Uterus (tissue), 2 donors: ENCODE results near the gene POLR2B.

Experiments used
- POLR2A ChIP-seq, 2 donors: fragments of 450-650 bp; IDR thresholded peaks; one replicate each; pipeline ENCODE4 v1.6.1; 2016; ENCODE audit warnings: antibody characterized with exemption in 2 of 2, mild to moderate bottlenecking in 1 of 2, moderate library complexity in 1 of 2
- TF ChIP-seq, protein P1 (sequence below), 4 experiments: fragments of 200-600 bp in 2 of 4; fragments of 450-650 bp in 2 of 4; sonication (generic) in 2 of 4; IDR thresholded peaks; one replicate each; pipeline ENCODE4 v1.5.1; 2016 to 2019; ENCODE audit warnings: antibody characterized with exemption in 4 of 4, mild to moderate bottlenecking in 2 of 4, moderate library complexity in 1 of 4

DNA sequence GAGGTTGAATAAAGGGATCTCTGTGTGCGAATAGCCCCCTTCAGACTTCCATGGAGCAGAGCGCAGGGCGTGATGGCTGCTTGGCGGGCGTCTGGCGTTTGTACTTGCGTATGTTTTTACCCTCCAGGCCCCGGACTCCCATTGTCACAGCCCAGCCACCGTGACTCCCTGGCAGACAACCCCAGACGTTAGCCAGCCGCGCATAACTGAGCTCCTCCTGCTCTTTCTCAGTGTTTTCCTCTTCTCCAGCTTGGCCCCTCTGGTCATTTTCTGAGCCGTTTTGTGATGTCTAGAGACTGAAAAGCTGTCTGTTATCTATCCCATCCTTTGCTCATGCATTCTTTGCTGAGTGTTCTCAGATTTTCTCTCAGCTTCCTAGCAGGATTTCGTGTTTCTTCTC lies 77.2 kb downstream of the POLR2B start:
- TF ChIP-seq, protein P1, sequence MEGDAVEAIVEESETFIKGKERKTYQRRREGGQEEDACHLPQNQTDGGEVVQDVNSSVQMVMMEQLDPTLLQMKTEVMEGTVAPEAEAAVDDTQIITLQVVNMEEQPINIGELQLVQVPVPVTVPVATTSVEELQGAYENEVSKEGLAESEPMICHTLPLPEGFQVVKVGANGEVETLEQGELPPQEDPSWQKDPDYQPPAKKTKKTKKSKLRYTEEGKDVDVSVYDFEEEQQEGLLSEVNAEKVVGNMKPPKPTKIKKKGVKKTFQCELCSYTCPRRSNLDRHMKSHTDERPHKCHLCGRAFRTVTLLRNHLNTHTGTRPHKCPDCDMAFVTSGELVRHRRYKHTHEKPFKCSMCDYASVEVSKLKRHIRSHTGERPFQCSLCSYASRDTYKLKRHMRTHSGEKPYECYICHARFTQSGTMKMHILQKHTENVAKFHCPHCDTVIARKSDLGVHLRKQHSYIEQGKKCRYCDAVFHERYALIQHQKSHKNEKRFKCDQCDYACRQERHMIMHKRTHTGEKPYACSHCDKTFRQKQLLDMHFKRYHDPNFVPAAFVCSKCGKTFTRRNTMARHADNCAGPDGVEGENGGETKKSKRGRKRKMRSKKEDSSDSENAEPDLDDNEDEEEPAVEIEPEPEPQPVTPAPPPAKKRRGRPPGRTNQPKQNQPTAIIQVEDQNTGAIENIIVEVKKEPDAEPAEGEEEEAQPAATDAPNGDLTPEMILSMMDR (IDR thresholded peaks at IDR 0.05) = no peak
- TF ChIP-seq POLR2A (IDR thresholded peaks at IDR 0.05) = no peak
